ENCODE measurements around the gene ATXN1.

The ATXN1 gene

GRCh38 chr6:16273256-16273655 lies 488.0 kb downstream of the ATXN1 start:
- Histone ChIP-seq H3K4me2 (ENCODE audit: low read depth, low read length, poor library complexity, severe bottlenecking) (no peak overlapping the region), H3K27ac (ENCODE audit: low read depth, low read length) (no peak overlapping the region)

DNA sequence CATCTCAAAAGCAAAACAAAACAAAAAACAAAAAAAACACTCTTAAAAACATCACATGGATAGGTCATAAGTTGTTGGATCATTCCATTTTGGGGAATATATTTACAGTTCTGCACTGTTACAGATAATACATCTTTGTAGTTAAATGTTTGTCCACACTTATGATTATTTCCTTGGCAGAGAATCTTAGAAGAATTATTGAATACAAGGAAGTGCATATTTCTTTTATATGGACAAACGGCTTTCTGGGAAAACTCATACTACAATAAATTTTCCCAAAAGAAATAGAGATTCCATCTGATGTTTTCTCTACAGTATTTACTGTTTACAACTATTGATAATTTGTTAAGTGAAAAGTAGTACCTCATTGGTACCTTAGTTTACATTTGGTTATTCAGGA lies 489.1 kb downstream of the ATXN1 start:
- H3K9me3 ChIP-seq (ENCODE audit: insufficient read depth, low read length): no peaks in the 10 kb centered on the region
- no peak overlapping the region for H3K9ac ChIP-seq (ENCODE audit: low read length)
- no peaks in the 10 kb centered on the region for H3K9me2 ChIP-seq (replicated peaks; ENCODE audit: insufficient read depth, low read length)
- no peaks in the 10 kb centered on the region for H3K79me2 ChIP-seq (ENCODE audit: insufficient read depth, low read length)
- H4K20me1 ChIP-seq (ENCODE audit: low read depth, low read length): no peaks in the 10 kb centered on the region
- no peak overlapping the region for H3K4me3 ChIP-seq (ENCODE audit: insufficient read depth, low read length, poor library complexity, severe bottlenecking)
- H3K27me3 ChIP-seq (ENCODE audit: low read length): no peaks in the 10 kb centered on the region
- no peak for TF ChIP-seq EZH2phosphoT487 (conservative IDR thresholded peaks at IDR 0.05; ENCODE audit: low read length)
- TF ChIP-seq, protein P1, sequence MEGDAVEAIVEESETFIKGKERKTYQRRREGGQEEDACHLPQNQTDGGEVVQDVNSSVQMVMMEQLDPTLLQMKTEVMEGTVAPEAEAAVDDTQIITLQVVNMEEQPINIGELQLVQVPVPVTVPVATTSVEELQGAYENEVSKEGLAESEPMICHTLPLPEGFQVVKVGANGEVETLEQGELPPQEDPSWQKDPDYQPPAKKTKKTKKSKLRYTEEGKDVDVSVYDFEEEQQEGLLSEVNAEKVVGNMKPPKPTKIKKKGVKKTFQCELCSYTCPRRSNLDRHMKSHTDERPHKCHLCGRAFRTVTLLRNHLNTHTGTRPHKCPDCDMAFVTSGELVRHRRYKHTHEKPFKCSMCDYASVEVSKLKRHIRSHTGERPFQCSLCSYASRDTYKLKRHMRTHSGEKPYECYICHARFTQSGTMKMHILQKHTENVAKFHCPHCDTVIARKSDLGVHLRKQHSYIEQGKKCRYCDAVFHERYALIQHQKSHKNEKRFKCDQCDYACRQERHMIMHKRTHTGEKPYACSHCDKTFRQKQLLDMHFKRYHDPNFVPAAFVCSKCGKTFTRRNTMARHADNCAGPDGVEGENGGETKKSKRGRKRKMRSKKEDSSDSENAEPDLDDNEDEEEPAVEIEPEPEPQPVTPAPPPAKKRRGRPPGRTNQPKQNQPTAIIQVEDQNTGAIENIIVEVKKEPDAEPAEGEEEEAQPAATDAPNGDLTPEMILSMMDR (IDR thresholded peaks at IDR 0.05; ENCODE audit: insufficient read depth, low read length, poor library complexity, severe bottlenecking): no peak
- no peak overlapping the region for H3K4me2 ChIP-seq (ENCODE audit: low read depth, low read length, poor library complexity, severe bottlenecking)
- H3K36me3 ChIP-seq (ENCODE audit: low read length): no peaks in the 10 kb centered on the region
- no peak overlapping the region for H3K27ac ChIP-seq (ENCODE audit: low read depth, low read length)
- H2AFZ ChIP-seq (ENCODE audit: low read depth, low read length, severe bottlenecking): no peak overlapping the region
- H3F3A ChIP-seq (ENCODE audit: insufficient read depth): no peaks in the 10 kb centered on the region

More at GRCh38 chr6:16273256-16273655, 488.0 kb downstream of the ATXN1 start:
- Histone ChIP-seq H2AFZ (ENCODE audit: low read depth, low read length, severe bottlenecking) (no peak overlapping the region), H3K36me3 (ENCODE audit: low read length) (no peaks in the 10 kb centered on the region), H3K79me2 (ENCODE audit: insufficient read depth, low read length) (no peaks in the 10 kb centered on the region), H3K9me2 (replicated peaks; ENCODE audit: insufficient read depth, low read length) (no peaks in the 10 kb centered on the region), H3K27me3 (ENCODE audit: low read length) (no peaks in the 10 kb centered on the region), H3K4me3 (ENCODE audit: insufficient read depth, low read length, poor library complexity, severe bottlenecking) (no peak overlapping the region), H4K20me1 (ENCODE audit: low read depth, low read length) (no peaks in the 10 kb centered on the region), H3K9ac (ENCODE audit: low read length) (no peak overlapping the region), H3K9me3 (ENCODE audit: insufficient read depth, low read length) (no peaks in the 10 kb centered on the region), H3F3A (ENCODE audit: insufficient read depth) (no peaks in the 10 kb centered on the region)
- TF ChIP-seq, protein P1 (IDR thresholded peaks at IDR 0.05; ENCODE audit: insufficient read depth, low read length, poor library complexity, severe bottlenecking): no peak
- TF ChIP-seq EZH2phosphoT487 (conservative IDR thresholded peaks at IDR 0.05; ENCODE audit: low read length): no peak

- no peak for TF ChIP-seq EZH2phosphoT487 (conservative IDR thresholded peaks at IDR 0.05; ENCODE audit: low read length)
- TF ChIP-seq, protein P1 (IDR thresholded peaks at IDR 0.05; ENCODE audit: insufficient read depth, low read length, poor library complexity, severe bottlenecking): no peak
- Histone ChIP-seq H3K9me2 (replicated peaks; ENCODE audit: insufficient read depth, low read length) (no peaks in the 10 kb centered on the region), H3K27ac (ENCODE audit: low read depth, low read length) (no peak overlapping the region), H3K36me3 (ENCODE audit: low read length) (no peaks in the 10 kb centered on the region), H3K79me2 (ENCODE audit: insufficient read depth, low read length) (no peaks in the 10 kb centered on the region), H3K9me3 (ENCODE audit: insufficient read depth, low read length) (no peaks in the 10 kb centered on the region), H3K4me3 (ENCODE audit: insufficient read depth, low read length, poor library complexity, severe bottlenecking) (no peak overlapping the region), H3F3A (ENCODE audit: insufficient read depth) (no peaks in the 10 kb centered on the region), H3K4me2 (ENCODE audit: low read depth, low read length, poor library complexity, severe bottlenecking) (no peak overlapping the region), H2AFZ (ENCODE audit: low read depth, low read length, severe bottlenecking) (no peak overlapping the region), H4K20me1 (ENCODE audit: low read depth, low read length) (no peaks in the 10 kb centered on the region), H3K27me3 (ENCODE audit: low read length) (no peaks in the 10 kb centered on the region), H3K9ac (ENCODE audit: low read length) (no peak overlapping the region)
Measured at GRCh38 chr6:16271428-16271827, 489.8 kb downstream of the ATXN1 start.
